Measurements from ENCODE around the gene SLX4IP. TPM values are rescaled to one million over a fixed set of nuclear protein-coding genes. Genes with fewer than 3 reads are reported as not detected.
A peak's percentile ranks its signal among the peaks of the same experiment; 100 is the strongest.

The SLX4IP gene
- total and polyA plus RNA-seq, 8 donors = 1.00 to 4.6 (median 2.6) TPM

DNA sequence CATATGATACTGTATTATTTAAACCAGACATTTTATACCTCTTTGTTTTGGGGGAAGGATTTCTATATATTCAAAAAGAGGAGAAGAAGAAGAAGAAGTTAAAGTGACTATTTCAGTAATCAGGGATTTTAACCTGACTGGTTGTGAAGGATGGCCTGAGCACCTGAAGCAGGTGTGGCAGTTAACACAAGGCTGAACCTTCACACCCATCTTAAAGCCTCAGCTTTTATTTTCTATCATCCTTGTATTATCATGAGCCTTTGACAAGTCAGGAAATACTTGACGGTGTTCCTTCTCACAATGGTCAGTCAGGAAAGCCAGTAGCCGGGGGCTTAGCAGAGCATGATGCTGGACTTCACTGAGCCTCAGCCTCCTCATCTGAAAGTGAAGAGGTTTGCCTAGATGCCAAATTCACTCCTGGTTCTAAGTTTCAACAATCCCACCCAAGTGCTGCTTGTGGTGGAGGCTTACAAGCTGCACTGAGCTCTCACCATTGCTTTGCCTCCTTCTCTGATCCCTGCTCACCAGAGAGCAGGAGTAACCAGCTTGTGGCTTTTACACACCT is 121.5 kb downstream of the SLX4IP start:
- no peak overlapping the region for H3K4me3 ChIP-seq
- H3K27me3 ChIP-seq = no peaks in the 10 kb centered on the region
- DNase-seq = no peak
- peaks cover 0 to 41% (median 15%) of the 10 kb centered on the region in 4 donors for H3K4me1 ChIP-seq
- no peak overlapping the region for H3K27ac ChIP-seq
- intact Hi-C loops (cut with DNase I; ENCODE audit: low total_unique reads) = loop anchor here (10.0 kb wide), 1 partner anchor 718 kb away; no protein-coding TSS in a partner anchor
- peaks cover 0 to 6% (median under 1%) of the 10 kb centered on the region in 4 donors for H3K36me3 ChIP-seq
- TF ChIP-seq EP300 (IDR thresholded peaks at IDR 0.05) = no peak
- TF ChIP-seq, protein P1, sequence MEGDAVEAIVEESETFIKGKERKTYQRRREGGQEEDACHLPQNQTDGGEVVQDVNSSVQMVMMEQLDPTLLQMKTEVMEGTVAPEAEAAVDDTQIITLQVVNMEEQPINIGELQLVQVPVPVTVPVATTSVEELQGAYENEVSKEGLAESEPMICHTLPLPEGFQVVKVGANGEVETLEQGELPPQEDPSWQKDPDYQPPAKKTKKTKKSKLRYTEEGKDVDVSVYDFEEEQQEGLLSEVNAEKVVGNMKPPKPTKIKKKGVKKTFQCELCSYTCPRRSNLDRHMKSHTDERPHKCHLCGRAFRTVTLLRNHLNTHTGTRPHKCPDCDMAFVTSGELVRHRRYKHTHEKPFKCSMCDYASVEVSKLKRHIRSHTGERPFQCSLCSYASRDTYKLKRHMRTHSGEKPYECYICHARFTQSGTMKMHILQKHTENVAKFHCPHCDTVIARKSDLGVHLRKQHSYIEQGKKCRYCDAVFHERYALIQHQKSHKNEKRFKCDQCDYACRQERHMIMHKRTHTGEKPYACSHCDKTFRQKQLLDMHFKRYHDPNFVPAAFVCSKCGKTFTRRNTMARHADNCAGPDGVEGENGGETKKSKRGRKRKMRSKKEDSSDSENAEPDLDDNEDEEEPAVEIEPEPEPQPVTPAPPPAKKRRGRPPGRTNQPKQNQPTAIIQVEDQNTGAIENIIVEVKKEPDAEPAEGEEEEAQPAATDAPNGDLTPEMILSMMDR (IDR thresholded peaks at IDR 0.05) = no peak
- no peak for TF ChIP-seq POLR2AphosphoS5 (IDR thresholded peaks at IDR 0.05)
- TF ChIP-seq POLR2A (IDR thresholded peaks at IDR 0.05) = no peak
- H3K9me3 ChIP-seq = no peaks in the 10 kb centered on the region
- 81 to 94% (median 88%) methylated on average over 2 of the region's 2 CpGs for WGBS, 5 donors

DNA sequence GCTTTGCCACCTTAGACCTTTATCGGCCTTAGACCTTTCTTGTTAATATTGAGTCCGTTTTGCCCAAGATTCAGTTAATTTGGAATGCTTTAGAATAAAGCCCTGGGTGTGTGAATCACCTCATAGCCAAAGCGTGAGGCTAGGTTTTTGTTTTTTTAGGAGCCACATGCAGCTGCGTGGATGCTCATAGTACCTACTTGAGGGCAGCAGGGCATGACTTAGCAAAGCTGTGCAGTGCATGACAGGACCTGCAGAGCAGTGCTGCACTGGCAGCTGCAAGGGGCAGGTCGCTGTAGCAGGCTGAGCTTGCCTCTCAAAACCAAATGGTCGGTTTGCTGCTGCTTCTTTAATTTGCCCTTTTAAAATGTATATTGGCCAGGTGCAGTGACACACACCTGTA is 122.6 kb downstream of the SLX4IP start:
- Histone ChIP-seq H3K9me3 (no peaks in the 10 kb centered on the region), H3K4me3 (no peak overlapping the region), H3K27ac (peak overlapping the region in 2 of 5 donors; percentile 35 to 49), H3K36me3 (peaks cover 0 to 14% (median 4%) of the 10 kb centered on the region in 4 donors), H3K4me1 (peaks cover 0 to 30% (median 10%) of the 10 kb centered on the region in 4 donors), H3K27me3 (no peaks in the 10 kb centered on the region)
- 87 to 95% (median 92%) methylated on average over 6 of the region's 6 CpGs for WGBS, 5 donors
- intact Hi-C loops (cut with DNase I; ENCODE audit: low total_unique reads) = loop anchor here (10.0 kb wide), 1 partner anchor 717 kb away; no protein-coding TSS in a partner anchor
- no peak for DNase-seq
- no peak for TF ChIP-seq POLR2A (IDR thresholded peaks at IDR 0.05)
- TF ChIP-seq EP300 (IDR thresholded peaks at IDR 0.05) = no peak
- no peak for TF ChIP-seq POLR2AphosphoS5 (IDR thresholded peaks at IDR 0.05)
- TF ChIP-seq, protein P1 (IDR thresholded peaks at IDR 0.05) = no peak

DNA sequence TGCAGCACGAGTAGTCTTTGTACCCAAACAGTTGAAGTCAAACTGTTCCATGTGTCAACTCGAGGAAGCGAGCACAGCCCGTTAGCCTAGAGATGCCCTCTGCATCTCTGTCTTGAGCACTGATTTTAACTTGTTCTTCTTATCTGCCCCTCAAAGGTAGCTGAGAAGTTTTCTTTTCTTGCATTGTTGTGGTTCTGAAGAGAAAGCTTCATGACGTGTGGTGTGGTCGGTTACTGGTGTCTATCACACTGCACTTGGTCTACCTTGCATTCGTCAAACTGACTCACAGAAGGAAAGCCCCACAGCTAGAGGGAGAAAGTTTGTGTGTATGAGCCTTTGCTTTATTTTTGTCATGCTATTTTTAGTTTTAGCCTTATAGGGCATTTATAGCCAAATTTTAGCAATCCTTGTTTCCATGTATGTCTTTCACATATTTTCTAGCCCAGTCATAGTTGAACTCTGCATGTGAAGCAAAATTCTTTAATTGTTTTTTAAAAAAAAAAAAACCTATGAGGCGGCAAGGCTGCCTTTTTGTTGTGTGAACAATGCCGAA is 123.6 kb downstream of the SLX4IP start:
- TF ChIP-seq POLR2AphosphoS5 (IDR thresholded peaks at IDR 0.05) (peak in 1 of 3 donors; percentile 33), POLR2A (IDR thresholded peaks at IDR 0.05) (no peak)
- Histone ChIP-seq H3K4me3 (no peak overlapping the region), H3K9me3 (no peaks in the 10 kb centered on the region), H3K4me1 (peaks cover 0 to 21% (median 8%) of the 10 kb centered on the region in 4 donors), H3K36me3 (peaks cover 0 to 14% (median 4%) of the 10 kb centered on the region in 4 donors), H3K27me3 (no peaks in the 10 kb centered on the region), H3K27ac (peak overlapping the region in 3 of 5 donors; percentile 35 to 49 (median 35))
- 63 to 72% (median 67%) methylated on average over 9 of the region's 9 CpGs for WGBS, 5 donors
- DNase-seq = peak in 1 of 2 donors; percentile 69
- intact Hi-C loops (cut with DNase I; ENCODE audit: low total_unique reads) = loop anchor here (10.0 kb wide), 1 partner anchor 716 kb away; no protein-coding TSS in a partner anchor

DNA sequence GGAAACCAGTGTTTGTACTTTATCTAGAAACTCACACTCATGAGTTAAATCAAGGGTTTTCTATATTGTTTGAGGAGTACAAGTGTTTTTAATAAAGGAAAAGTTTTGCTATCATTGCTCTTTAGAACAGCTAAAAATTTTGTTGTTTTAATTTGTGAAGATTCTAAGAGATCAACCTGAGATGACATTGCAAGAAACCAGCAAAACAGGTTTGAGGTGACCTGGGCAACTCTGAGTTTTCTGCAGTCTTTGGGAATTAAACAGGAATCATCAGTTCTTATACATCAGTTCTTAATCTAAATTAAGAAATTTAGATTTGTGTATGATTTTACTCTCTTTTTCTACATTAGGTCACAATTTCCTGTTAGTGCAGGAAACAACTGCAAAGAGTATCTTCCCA is 124.2 kb downstream of the SLX4IP start:
- Histone ChIP-seq H3K36me3 (peaks cover 0 to 14% (median 4%) of the 10 kb centered on the region in 4 donors), H3K4me3 (no peak overlapping the region), H3K9me3 (no peaks in the 10 kb centered on the region), H3K4me1 (peaks cover 0 to 17% (median 8%) of the 10 kb centered on the region in 4 donors), H3K27me3 (no peaks in the 10 kb centered on the region), H3K27ac (peak overlapping the region in 1 of 5 donors; percentile 35)
- intact Hi-C loops (cut with DNase I; ENCODE audit: low total_unique reads) = loop anchor here (10.0 kb wide), 1 partner anchor 716 kb away; no protein-coding TSS in a partner anchor
- no peak for DNase-seq
- TF ChIP-seq, protein P1 (IDR thresholded peaks at IDR 0.05) = no peak
- TF ChIP-seq POLR2AphosphoS5 (IDR thresholded peaks at IDR 0.05) = no peak
- TF ChIP-seq EP300 (IDR thresholded peaks at IDR 0.05) = no peak
- TF ChIP-seq POLR2A (IDR thresholded peaks at IDR 0.05) = no peak
